Stimulated activated memory B cell treated with anti-CD40 and anti-IgM and Interleukin-4, amounts not matched to agents 10 μg/mL and 1 μg/mL and 100 μg/mL, for 72 hours (primary cell): ENCODE data around the gene ADD2.
"Not testable (repeated sequence)": the region's sequence is repeated elsewhere in the genome, so short reads cannot be mapped to it uniquely, and the experiment has no call there.

Experiments used
- ATAC-seq: fragments of 150-1000 bp; cut with Tn5 transposase; 2 replicates; pipeline ENCODE4 v1.10.0; 2021
- H3K27ac Mint-ChIP-seq: one replicate; pipeline ENCODE4 v1.8.0; 2022; ENCODE audit warnings: mild to moderate bottlenecking, mixed read lengths
- H3K27me3 Mint-ChIP-seq: one replicate; pipeline ENCODE4 v1.8.0; 2022; ENCODE audit warnings: mixed read lengths
- H3K36me3 Mint-ChIP-seq: one replicate; pipeline ENCODE4 v1.8.0; 2022; ENCODE audit warnings: mixed read lengths
- H3K4me1 Mint-ChIP-seq: one replicate; pipeline ENCODE4 v1.8.0; 2022; ENCODE audit warnings: mixed read lengths
- H3K4me3 Mint-ChIP-seq: one replicate; pipeline ENCODE4 v1.8.0; 2022; ENCODE audit warnings: mild to moderate bottlenecking, moderate library complexity, mixed read lengths
- H3K9me3 Mint-ChIP-seq: one replicate; pipeline ENCODE4 v1.8.0; 2022; ENCODE audit warnings: mixed read lengths

ADD2 gene

GRCh38 chr2:70747284-70747683 is 20.7 kb downstream of the ADD2 start:
- Mint-ChIP-seq H3K27me3 (no peaks in the 10 kb centered on the region), H3K36me3 (peaks cover 15% of the 10 kb centered on the region), H3K9me3 (peaks cover 4% of the 10 kb centered on the region), H3K27ac (no peak overlapping the region), H3K4me3 (no peak overlapping the region), H3K4me1 (peaks cover 17% of the 10 kb centered on the region)
- no peak for ATAC-seq

GRCh38 chr2:70746094-70746974 is 21.7 kb downstream of the ADD2 start:
- Mint-ChIP-seq H3K9me3 (peaks cover 4% of the 10 kb centered on the region), H3K4me1 (peaks cover 17% of the 10 kb centered on the region), H3K36me3 (peaks cover 18% of the 10 kb centered on the region), H3K27ac (no peak overlapping the region), H3K27me3 (no peaks in the 10 kb centered on the region), H3K4me3 (no peak overlapping the region)
- no peak for ATAC-seq

GRCh38 chr2:70745276-70745825 is 22.6 kb downstream of the ADD2 start:
- H3K27ac Mint-ChIP-seq, result no peak overlapping the region
- no peaks in the 10 kb centered on the region for H3K27me3 Mint-ChIP-seq
- no peak for ATAC-seq
- peaks cover 17% of the 10 kb centered on the region for H3K4me1 Mint-ChIP-seq
- H3K36me3 Mint-ChIP-seq, result peaks cover 25% of the 10 kb centered on the region
- no peak overlapping the region for H3K4me3 Mint-ChIP-seq
- H3K9me3 Mint-ChIP-seq, result peaks cover 4% of the 10 kb centered on the region

- H3K9me3 Mint-ChIP-seq, result peaks cover 8% of the 10 kb centered on the region
- no peaks in the 10 kb centered on the region for H3K27me3 Mint-ChIP-seq
- no peak overlapping the region for H3K27ac Mint-ChIP-seq
- peaks cover 29% of the 10 kb centered on the region for H3K36me3 Mint-ChIP-seq
- peaks cover 14% of the 10 kb centered on the region for H3K4me1 Mint-ChIP-seq
- H3K4me3 Mint-ChIP-seq, result no peak overlapping the region
- no peak for ATAC-seq
These were observed 23.6 kb downstream of the ADD2 start for GRCh38 chr2:70744397-70744796.

- no peak for ATAC-seq
- peaks cover 8% of the 10 kb centered on the region for H3K9me3 Mint-ChIP-seq
- no peak overlapping the region for H3K27ac Mint-ChIP-seq
- H3K4me1 Mint-ChIP-seq, result peaks cover 8% of the 10 kb centered on the region
- no peaks in the 10 kb centered on the region for H3K27me3 Mint-ChIP-seq
- no peak overlapping the region for H3K4me3 Mint-ChIP-seq
- H3K36me3 Mint-ChIP-seq, result peaks cover 31% of the 10 kb centered on the region
These were observed 24.3 kb downstream of the ADD2 start for GRCh38 chr2:70743677-70744076.

GRCh38 chr2:70743068-70743467 is 24.9 kb downstream of the ADD2 start:
- Mint-ChIP-seq H3K27ac (no peak overlapping the region), H3K9me3 (peaks cover 8% of the 10 kb centered on the region)
- ATAC-seq, result no peak

GRCh38 chr2:70739492-70739891 is 28.5 kb downstream of the ADD2 start:
- not testable (repeated sequence) for H3K9me3 Mint-ChIP-seq, ATAC-seq, H3K27ac Mint-ChIP-seq, H3K27me3 Mint-ChIP-seq, H3K4me3 Mint-ChIP-seq
- peaks cover 26% of the 10 kb centered on the region for H3K36me3 Mint-ChIP-seq
- H3K4me1 Mint-ChIP-seq, result peaks cover 24% of the 10 kb centered on the region

More at GRCh38 chr2:70743068-70743467, 24.9 kb downstream of the ADD2 start:
- Mint-ChIP-seq H3K4me1 (peaks cover 12% of the 10 kb centered on the region), H3K4me3 (no peak overlapping the region), H3K36me3 (peaks cover 31% of the 10 kb centered on the region), H3K27me3 (no peaks in the 10 kb centered on the region)

GRCh38 chr2:70738159-70738558 is 29.8 kb downstream of the ADD2 start:
- no peaks in the 10 kb centered on the region for H3K27me3 Mint-ChIP-seq
- peaks cover 21% of the 10 kb centered on the region for H3K36me3 Mint-ChIP-seq
- peaks cover 6% of the 10 kb centered on the region for H3K9me3 Mint-ChIP-seq
- ATAC-seq, result no peak
- no peak overlapping the region for H3K27ac Mint-ChIP-seq
- no peak overlapping the region for H3K4me3 Mint-ChIP-seq
- peaks cover 29% of the 10 kb centered on the region for H3K4me1 Mint-ChIP-seq

GRCh38 chr2:70735071-70735470 is 32.9 kb downstream of the ADD2 start:
- H3K36me3 Mint-ChIP-seq, result peaks cover 11% of the 10 kb centered on the region
- ATAC-seq, result peak; percentile 34
- H3K27me3 Mint-ChIP-seq, result no peaks in the 10 kb centered on the region
- peaks cover 6% of the 10 kb centered on the region for H3K9me3 Mint-ChIP-seq
- H3K4me1 Mint-ChIP-seq, result peaks cover 36% of the 10 kb centered on the region
- no peak overlapping the region for H3K4me3 Mint-ChIP-seq
- no peak overlapping the region for H3K27ac Mint-ChIP-seq

- Mint-ChIP-seq H3K27ac (no peak overlapping the region), H3K36me3 (peaks cover 5% of the 10 kb centered on the region), H3K9me3 (peaks cover 3% of the 10 kb centered on the region), H3K4me1 (peaks cover 35% of the 10 kb centered on the region), H3K27me3 (no peaks in the 10 kb centered on the region), H3K4me3 (no peak overlapping the region)
- no peak for ATAC-seq
These were observed 34.3 kb downstream of the ADD2 start for GRCh38 chr2:70733646-70734180.

GRCh38 chr2:70732766-70733645 is 35.0 kb downstream of the ADD2 start:
- Mint-ChIP-seq H3K27ac (no peak overlapping the region), H3K4me3 (no peak overlapping the region), H3K27me3 (no peaks in the 10 kb centered on the region), H3K4me1 (peaks cover 31% of the 10 kb centered on the region), H3K9me3 (peaks cover 3% of the 10 kb centered on the region), H3K36me3 (peaks cover 5% of the 10 kb centered on the region)
- no peak for ATAC-seq

- Mint-ChIP-seq H3K36me3 (no peaks in the 10 kb centered on the region), H3K27ac (no peak overlapping the region), H3K27me3 (no peaks in the 10 kb centered on the region), H3K9me3 (no peaks in the 10 kb centered on the region), H3K4me3 (no peak overlapping the region), H3K4me1 (peaks cover 22% of the 10 kb centered on the region)
- ATAC-seq, result no peak
These were observed 37.3 kb downstream of the ADD2 start for GRCh38 chr2:70730730-70731129.

- no peak overlapping the region for H3K4me3 Mint-ChIP-seq
- H3K4me1 Mint-ChIP-seq, result peaks cover 18% of the 10 kb centered on the region
- H3K27me3 Mint-ChIP-seq, result no peaks in the 10 kb centered on the region
- no peaks in the 10 kb centered on the region for H3K36me3 Mint-ChIP-seq
- no peaks in the 10 kb centered on the region for H3K9me3 Mint-ChIP-seq
- ATAC-seq, result no peak
- no peak overlapping the region for H3K27ac Mint-ChIP-seq
These were observed 38.4 kb downstream of the ADD2 start for GRCh38 chr2:70729647-70730046.

GRCh38 chr2:70728128-70728527 is 39.9 kb downstream of the ADD2 start:
- no peak for ATAC-seq
- Mint-ChIP-seq H3K36me3 (no peaks in the 10 kb centered on the region), H3K27me3 (no peaks in the 10 kb centered on the region), H3K9me3 (no peaks in the 10 kb centered on the region), H3K27ac (no peak overlapping the region), H3K4me3 (no peak overlapping the region), H3K4me1 (peaks cover 16% of the 10 kb centered on the region)
